Daoy (cell line): ENCODE results near the gene DDA1. TPM values are rescaled to one million over a fixed set of nuclear protein-coding genes. Genes with fewer than 3 reads are reported as not detected.
A peak's percentile ranks its signal among the peaks of the same experiment; 100 is the strongest.
"Not testable (repeated sequence)": the region's sequence is repeated elsewhere in the genome, so short reads cannot be mapped to it uniquely, and the experiment has no call there.

Experiments used
- DNase-seq: peaks from one replicate; pipeline ENCODE4 v3.0.0-alpha.2; 2015; ENCODE audit warnings: low read depth
- total RNA-seq: library from RNA; depleted of rRNA; stranded (reverse); fragments of >200 nt; shearing (Covaris generic); gene quantifications from 2 replicates; pipeline ENCODE4 v1.2.3, GENCODE V29; 2014; rRNA removed

Gene DDA1
- total RNA-seq, 1 experiment from 2014 or later = 63.0 TPM

DNA sequence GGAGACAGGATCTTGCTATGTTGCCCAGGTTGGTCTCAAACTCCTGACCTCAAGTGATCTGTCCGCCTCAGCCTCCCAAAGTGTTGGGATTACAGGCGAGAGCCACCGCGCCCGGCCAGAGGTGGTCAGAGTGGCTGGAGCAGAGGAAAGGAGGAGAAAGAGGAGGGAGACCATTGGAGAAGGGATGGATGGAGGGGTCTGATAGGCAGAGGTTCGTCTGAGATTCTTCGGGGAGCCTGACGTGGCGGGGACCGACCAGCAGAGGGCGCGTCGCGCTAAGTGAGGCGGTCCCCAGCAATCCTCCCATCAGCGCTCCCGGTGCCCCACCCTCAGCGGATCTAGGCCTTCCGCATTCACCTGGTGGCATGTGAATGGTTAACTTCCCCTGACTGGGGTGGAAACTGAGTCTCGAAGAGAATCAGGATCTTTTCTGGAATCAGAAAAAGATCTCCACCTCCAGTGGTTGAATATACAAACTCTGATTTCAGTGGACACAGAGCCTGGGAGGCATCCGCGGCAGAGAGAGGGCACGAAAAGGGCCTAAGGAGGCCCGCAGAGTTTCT is 36.8 kb downstream of the DDA1 start:
- DNase-seq = peak; percentile 83

- peak; percentile 64 for DNase-seq
Observed at GRCh38 chr19:17347361-17347760, 38.0 kb downstream of the DDA1 start.

- no peak for DNase-seq
Observed at GRCh38 chr19:17347877-17348276, 38.5 kb downstream of the DDA1 start.

GRCh38 chr19:17348700-17349099 is 39.3 kb downstream of the DDA1 start:
- peak; percentile 90 for DNase-seq

DNA sequence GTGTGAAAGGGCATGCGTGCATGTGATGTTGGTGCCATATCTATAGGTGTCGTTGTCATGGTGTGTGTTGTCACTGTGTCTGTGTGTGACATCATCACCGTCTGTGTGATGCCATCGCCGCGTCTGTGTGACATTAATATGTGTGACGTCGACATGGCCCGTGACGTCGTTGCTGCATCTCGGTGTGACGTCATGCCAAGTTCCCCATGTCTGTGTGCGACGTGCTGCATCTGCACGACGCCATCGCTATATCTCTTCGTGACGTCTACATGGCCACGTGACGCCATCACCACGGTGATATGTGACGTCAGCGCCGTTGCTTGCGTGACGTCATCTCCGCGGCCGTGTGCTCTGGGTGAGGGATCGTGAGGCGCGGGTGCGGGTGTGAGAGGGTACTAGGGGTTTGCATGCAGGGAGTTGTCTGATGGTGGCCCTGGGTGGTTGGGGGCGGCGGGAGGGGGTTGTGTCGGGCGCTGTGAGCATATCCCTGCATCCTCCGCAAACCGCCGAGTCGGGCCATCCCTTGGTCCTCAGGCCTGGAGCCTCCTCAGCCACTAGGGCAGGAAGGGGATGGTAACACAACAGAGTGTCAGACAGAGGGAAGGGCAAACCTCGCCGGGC is 42.6 kb downstream of the DDA1 start:
- no peak for DNase-seq

GRCh38 chr19:17352608-17353280 is 43.4 kb downstream of the DDA1 start:
- no peak for DNase-seq

DNA sequence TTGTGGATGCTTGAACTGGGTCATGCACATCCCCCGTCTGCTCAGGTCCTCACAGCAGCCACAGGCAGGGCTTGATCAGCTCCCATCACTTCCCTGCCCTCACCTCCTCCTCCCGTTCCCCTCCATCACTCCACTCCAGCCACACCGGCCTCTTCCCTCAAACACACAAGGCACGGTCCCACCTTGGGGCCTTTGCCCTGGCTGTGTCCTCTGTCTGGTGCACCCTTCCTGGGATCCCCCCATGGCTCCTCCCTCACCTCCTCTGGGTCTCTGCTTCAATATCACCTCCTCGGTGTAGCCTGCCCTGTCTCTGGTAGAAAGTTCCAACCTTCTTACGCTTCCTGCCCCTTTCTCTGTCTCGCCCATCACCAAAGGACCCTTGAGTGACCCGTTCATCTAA is 44.0 kb downstream of the DDA1 start:
- DNase-seq = no peak

GRCh38 chr19:17357078-17357666 is 47.8 kb downstream of the DDA1 start:
- DNase-seq = no peak

DNA sequence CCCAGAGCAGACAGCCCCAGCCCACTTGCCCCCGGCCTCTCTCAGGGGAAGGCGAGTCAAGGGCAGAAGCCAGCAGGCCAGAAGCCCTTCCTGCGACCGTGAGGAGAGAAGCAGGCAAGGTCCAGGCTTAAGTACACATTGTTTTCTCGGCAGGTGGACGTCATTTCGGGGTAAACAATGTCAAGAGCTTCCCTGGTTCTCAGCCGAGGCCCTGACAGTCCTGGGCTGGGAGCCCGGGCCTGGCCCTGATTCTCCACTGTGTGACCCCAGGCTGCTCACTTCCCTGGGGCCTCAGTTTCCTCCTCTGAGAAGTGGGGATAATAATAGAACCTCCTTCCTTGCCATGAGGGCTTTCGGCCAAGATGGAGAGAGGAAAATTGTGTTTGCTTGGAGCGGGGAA is 48.4 kb downstream of the DDA1 start:
- DNase-seq = no peak

DNA sequence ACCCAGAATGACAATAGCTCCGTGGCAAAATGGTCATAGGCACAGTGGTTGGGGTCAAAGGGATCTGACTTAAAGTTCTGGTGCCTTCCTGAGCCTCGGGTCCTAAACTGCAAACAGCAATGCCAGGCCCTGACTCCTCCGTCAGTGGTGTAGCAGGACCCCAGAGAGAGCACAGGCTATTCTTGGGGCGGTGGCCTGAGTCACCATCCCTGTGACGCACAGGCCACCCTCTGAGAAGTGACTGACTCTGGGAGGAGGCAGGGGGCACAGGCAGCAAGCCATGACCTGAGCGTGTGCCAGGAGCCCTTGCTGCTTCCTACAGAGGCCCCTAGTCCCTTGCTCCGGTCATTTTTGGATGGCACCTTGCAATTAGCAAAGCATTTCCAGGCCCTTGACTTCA is 49.0 kb downstream of the DDA1 start:
- DNase-seq = peak; percentile 85

- DNase-seq = no peak
Observed at GRCh38 chr19:17359905-17360800, 50.8 kb downstream of the DDA1 start.

GRCh38 chr19:17363852-17364605 is 54.7 kb downstream of the DDA1 start:
- DNase-seq = not testable (repeated sequence)

DNA sequence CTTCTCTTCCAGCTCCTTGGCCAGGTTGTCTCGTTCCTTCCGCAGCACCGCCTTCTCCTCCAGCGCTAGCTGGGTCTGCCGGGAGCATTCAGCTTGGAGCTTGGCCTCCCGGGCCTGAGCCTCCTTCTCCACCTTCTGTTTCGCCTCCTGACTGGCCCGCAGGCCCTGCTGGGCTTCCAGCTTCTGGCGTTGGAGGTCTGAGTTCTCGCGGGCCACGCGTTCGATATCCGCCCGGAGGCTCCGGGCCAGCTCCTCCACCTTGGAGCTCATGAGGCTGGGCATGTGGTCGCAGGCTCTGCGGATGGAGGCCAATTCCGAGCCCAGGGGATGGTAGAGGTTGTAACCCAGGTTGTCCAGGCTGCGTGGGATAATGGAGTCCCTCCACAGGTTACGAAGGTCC is 56.0 kb downstream of the DDA1 start:
- no peak for DNase-seq

DNA sequence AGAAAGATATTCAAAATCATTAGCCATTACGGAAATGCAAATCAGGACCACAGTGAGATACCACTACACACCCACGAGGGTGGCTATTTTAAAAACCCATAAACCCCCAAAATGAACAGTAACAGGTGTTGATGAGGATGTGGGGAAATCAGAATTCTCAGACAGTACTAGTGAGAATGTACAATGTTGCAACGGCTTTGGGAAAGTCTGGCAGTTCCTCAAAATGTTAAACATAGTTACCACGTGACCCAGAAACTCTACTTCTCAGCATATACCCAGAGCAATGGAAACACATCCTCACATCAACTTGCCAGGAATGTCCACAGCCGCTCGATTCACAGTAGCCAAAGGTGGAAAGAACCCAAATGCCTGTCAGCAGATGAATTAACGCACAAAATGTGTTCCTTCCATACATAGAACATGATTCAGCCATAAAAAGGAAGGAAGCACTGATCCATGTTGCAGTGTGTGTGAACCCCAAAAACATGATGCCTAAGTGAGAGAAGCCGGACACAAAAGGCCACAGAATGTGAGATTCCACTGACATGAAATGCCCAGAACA is 60.7 kb downstream of the DDA1 start:
- no peak for DNase-seq

Other genes starting within 250 kb of the DDA1 start
- 11.5 and 17.5 TPM in 2 replicates for gene HAUS8, start 234.1 kb upstream of the DDA1 start, total RNA-seq
- 25.0 and 27.5 TPM in 2 replicates for gene MYO9B, start 233.8 kb upstream of the DDA1 start, total RNA-seq
- gene USE1, start 94.2 kb upstream of the DDA1 start, total RNA-seq = 25.5 and 33.5 TPM in 2 replicates
- gene OCEL1, start 83.3 kb upstream of the DDA1 start, total RNA-seq = 0.18 and 1.6 TPM in 2 replicates
- gene NR2F6, start 63.6 kb upstream of the DDA1 start, total RNA-seq = 44.5 and 51.8 TPM in 2 replicates
- gene USHBP1, start 44.8 kb upstream of the DDA1 start, total RNA-seq = not detected in 2 replicates
- gene BABAM1, start 42.1 kb upstream of the DDA1 start, total RNA-seq = 174 and 192 TPM in 2 replicates
- 1.6 and 2.3 TPM in 2 replicates for gene ANKLE1, start 27.7 kb upstream of the DDA1 start, total RNA-seq
- gene ABHD8, start 6.1 kb upstream of the DDA1 start, total RNA-seq = 7.6 and 11.6 TPM in 2 replicates
- 68.9 and 94.4 TPM in 2 replicates for gene MRPL34, start 3.7 kb upstream of the DDA1 start, total RNA-seq
- 2.5 TPM in 2 replicates for gene ANO8, start 25.3 kb downstream of the DDA1 start, total RNA-seq
- 42.5 and 43.1 TPM in 2 replicates for gene GTPBP3, start 28.0 kb downstream of the DDA1 start, total RNA-seq
- gene PLVAP, start 67.8 kb downstream of the DDA1 start, total RNA-seq = not detected in 2 replicates
- gene CCDC194, start 84.6 kb downstream of the DDA1 start, total RNA-seq = 0.69 TPM in 1 of 2 replicates, not detected in the other
- 0.83 and 4.4 TPM in 2 replicates for gene BST2, start 96.1 kb downstream of the DDA1 start, total RNA-seq
- 82.3 and 102 TPM in 2 replicates for gene MVB12A, start 110.5 kb downstream of the DDA1 start, total RNA-seq
- gene TMEM221, start 139.1 kb downstream of the DDA1 start, total RNA-seq = not detected in 2 replicates
- gene NXNL1, start 151.4 kb downstream of the DDA1 start, total RNA-seq = not detected in 2 replicates
- 0.98 and 3.7 TPM in 2 replicates for gene SLC27A1, start 161.0 kb downstream of the DDA1 start, total RNA-seq
- gene PGLS, start 202.1 kb downstream of the DDA1 start, total RNA-seq = 40.8 and 95.0 TPM in 2 replicates
- 58.8 and 60.5 TPM in 2 replicates for gene COLGALT1, start 246.1 kb downstream of the DDA1 start, total RNA-seq